Stimulated activated CD8-positive, alpha-beta memory T cell treated with anti-CD3 and anti-CD28 coated beads, Interleukin-15, amount 100 ng/mL, for 4 hours (primary cell): ENCODE data around the gene COL4A6.

Source experiments
- DNase-seq, 2 donors: peaks; one replicate each; pipeline ENCODE4 v3.0.0-alpha.2; 2020; ENCODE audit warnings: low read depth in 2 of 2

The COL4A6 gene

DNA sequence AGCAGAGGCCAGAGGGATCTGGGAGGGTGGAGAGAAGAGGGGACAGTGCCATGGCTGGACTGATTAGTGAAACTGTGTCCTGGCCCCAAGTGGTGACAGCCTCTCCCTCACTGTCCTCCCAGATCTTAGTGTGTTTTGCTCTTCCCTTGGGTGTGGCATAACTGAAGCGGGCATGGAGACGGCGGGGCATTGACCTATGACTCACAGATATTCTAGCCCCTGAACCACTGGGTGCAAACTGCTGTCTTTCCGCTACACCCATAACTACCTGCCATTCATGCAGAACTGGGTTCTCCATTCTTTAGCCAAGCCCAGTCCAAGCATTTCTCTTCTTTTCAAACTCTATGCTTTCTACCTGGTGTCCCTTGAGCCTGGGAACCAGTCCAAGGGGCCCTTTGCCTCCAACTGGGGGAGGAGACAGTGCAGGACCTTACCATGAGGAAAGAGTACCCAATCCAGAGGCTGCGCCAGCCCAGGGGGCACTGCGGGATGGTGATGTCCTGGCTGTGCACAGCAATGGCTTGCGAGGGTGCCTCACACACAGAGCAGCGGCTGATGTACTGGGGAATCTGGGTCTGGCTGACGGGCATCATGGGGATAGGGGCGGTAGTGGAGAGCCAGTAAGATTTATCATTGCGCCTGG is 279.1 kb downstream of the COL4A6 start:
- no peak for DNase-seq

DNA sequence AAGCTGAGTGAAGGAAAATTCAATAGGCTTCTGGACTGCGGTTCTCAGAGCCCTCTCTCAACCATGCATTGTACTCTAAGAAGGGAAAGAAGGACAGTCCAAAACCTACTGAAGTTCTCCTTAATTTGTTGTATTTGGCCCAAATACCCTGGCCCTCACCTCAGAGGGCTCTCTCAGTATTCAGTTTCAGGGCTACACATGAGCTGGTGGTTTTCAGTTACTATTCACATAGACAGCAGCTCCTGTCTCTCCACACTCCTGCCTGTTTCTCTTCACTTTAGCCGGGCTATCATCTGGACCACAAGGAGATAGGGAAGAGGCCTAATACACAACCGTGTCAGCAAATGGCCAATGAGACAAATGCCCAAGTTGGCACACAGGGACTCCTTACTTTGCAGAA is 280.6 kb downstream of the COL4A6 start:
- DNase-seq = no peak

DNA sequence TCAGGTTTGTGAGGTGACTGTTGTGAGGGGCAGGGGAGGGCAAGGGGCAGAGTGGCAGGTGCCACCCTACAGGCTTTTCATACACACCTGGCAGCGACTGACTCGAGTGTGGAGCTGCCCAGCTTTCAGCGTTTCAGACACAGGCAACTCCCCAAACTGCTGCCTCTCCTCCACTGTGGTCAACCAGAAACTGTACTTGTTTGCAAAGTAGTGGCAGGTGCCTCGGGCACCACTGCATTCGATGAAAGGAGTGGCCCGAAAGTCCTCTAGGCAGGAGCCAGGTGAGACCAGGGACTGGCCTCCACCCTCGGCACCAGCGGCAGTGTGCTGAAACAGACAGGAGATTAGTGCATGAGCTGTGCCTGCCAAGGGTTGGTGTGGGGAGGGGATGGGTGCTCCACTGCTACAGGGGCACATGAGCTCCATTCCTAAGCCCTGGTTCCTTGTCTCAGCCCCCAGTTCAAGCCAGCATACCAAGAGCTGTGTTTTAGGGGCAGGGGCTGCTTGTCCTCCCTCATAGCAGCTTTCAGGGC is 281.2 kb downstream of the COL4A6 start:
- DNase-seq = no peak

DNA sequence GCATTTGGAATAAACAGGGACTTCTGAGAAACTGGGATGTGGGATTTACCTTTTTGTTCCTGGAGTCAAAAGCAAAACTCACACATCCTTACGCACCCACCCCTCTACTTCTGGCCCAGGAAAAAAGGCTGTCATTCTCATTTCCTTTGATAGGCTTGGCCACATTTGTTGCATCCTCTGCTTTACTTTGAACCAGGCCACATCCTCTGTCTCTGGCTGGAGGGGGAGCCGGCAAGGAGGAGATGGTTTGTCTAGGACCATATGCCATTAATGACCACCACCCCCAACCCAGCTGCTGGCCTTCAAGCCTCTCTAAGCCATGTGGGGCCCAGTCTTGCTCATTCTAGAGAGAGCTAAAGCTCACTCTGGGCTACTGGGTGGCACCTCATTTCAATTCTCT is 282.1 kb downstream of the COL4A6 start:
- no peak for DNase-seq

DNA sequence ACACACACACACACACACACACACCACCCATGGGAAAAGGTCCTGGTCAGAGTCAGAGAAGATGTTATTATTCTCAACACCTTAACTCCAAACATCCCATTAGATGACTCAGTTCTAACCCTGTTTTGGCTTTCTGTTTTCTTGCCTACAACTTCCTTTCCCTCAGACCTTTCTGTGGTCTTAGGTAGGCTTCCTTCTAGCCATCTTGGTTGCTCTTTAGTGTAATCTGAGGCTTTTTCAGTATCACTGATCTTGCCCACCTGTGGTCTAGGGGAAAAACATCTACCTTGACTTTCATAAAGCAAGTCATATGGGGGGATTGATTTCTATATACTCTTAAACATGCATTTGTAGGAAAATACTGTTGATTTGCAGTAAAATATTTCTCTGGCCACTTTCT is 289.7 kb downstream of the COL4A6 start:
- no peak for DNase-seq

DNA sequence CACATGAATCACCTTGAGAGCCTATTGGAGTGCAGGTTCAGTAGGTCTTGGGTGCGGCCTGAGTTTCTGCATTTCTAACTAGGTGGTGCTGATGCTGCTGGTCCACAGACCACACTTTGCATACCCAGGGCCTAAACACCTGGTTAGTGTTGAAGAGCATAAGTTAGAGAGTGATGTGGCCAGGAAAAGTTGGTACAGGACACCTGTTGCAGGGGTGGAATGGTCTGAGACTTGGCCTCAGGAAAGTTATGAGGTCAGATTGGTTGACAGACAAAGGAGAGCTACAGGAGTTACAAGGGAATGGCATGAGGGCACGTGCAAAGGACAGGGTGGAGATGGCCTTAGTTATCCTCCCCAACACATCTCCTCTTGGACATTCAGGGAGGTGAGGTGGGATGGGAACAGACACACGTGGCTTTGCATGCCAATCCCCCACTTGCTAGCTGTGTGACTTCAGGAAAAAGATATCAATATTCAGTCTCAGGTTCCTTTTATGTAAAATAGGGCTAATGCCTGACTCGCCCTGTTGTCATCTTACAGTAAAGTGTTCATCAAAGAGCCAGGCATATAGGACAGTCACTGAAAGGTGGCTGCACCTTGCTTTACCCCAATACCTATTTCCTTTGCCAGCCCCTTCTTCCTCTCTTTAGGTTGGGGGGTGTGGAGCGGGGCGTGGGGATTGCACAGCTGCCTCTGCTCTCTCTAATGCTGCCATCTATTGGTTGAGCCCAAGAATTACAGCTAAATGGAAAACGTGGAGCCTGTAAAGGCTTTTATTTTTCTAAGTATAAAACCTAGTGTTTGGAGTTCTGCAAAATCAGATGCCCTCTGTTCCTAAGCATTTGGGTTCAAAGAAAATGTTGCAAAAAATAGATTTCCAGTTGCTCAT is 299.2 kb downstream of the COL4A6 start:
- DNase-seq = no peak

DNA sequence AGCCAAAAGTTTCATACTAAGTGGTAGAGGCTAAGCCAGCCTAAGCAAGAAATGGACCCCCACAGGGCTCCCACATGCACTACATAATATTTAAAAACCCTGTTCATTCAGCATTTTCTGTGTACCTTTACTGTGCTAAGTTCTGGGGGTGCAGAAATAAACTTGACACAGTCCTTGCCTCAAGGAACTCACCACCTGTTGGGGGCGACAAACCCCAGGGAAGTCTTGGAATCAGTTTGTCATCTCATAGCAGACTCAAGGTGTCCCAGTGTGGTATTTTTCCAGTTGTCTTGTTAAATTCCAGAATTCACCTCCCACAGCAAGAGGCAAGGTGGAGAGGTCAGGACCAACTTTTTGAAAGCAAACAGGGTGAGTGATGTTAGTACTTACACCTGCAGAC is 303.5 kb downstream of the COL4A6 start:
- DNase-seq = no peak

DNA sequence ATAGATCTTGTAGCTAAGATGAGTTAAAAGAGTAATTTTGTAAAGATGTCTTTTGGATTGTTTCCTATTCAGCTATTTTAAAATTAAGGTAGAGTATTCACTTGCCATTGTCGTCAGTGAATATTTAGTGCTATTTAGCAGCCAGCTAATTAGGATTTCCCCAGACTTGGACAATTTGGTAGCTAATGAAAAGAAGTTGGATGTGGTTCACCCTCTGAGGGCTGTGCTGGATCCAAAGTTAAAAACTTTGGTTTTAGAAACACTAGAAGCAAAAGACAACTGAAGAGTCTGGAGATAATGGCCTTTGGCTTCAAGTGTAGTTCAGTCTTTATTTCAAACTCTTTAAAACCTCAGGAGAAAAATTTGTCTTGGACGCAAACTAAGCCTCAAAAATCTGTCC is 305.3 kb downstream of the COL4A6 start:
- no peak for DNase-seq

DNA sequence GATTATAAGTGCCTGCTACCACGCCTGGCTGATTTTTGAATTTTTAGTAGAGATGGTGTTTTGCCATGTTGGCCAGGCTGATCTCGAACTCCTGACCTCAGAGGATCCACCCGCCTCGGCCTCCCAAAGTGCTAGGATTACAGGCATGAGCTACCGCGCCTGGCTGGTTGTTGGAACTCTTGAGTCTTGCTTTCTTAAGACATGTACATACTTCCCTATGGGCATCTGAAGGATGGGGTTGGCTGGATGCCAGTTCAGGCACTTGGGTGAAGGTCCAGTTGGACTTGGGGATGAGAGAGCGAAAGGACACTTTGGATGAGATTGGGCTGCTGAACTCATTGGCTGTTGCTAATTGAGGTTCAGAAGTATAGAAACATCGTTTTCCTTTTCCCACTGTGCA is 306.2 kb downstream of the COL4A6 start:
- DNase-seq = no peak

DNA sequence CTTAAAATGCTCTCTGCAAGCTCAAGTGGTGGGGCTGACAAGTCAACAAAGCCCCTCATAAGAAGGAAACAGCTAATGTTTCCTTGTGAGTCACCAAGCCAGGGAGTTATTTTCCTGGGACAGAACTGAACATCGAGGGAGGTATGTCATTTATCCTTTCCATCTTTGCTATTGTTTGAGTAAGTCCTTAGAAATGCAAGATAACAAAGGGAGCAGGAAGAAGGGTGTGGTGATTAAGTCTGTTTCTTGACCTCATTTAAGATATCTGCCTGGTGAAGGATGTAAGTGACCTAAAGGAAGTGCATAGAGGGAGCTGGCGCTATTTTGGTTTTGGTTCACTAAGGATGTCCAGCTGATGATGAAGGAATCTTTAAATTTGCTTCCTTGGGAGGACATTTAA is 306.8 kb downstream of the COL4A6 start:
- DNase-seq = no peak

DNA sequence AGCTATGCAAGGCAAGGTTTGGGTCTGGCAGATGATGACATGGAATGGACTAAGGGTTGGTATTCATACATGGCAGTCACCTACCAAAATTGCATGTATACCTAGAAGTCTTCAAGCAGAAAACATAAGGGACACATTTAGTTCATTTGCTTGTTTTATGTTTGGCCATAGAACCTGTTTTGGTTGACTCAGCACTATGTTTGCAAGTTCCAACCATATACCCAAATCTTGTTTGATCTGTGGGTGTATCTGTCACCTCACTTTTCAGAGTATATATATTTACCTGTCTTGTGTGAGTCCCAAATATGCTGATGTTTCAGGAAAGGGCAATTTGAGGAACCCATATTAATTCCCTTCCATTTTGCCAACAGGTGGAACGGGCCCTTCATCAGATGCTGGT is 307.3 kb downstream of the COL4A6 start:
- no peak for DNase-seq

DNA sequence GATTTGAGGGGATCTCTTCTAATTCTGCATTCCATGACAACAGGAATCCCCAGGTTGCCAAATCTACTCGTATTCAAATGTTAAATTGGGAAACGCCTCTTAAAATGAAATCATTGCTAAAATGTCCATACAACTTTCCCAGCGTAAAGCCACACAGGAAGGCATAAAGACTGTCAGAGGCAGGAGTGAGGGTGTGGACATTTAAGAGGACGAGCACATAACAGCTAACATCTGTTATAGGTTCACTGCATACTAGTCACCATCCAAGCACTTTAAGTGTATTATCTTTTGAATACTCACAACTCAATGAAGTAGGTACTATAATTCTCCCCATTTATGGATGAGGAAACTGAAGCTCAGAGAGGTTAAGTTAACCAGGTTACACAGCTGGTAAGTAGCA is 311.1 kb downstream of the COL4A6 start:
- DNase-seq = no peak

DNA sequence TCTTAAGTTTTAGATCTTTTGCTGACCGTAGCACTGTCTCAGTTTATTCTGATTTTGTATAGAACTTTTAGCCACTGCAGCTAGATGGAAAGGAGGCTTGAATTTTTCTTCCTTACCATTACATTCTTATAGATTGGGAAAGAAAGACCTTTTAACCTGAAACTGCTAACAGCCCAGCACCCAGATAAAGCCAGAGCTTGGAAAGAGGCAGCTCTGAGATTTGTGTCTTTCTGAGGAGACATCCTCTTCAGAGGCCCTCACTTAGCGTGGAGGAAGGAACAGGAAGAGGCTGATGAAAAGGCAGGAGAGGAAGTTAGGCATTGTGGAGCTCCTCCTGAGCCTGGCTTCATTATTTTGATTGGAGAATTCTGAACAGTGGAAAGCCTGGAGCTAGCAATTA is 311.6 kb downstream of the COL4A6 start:
- no peak for DNase-seq

DNA sequence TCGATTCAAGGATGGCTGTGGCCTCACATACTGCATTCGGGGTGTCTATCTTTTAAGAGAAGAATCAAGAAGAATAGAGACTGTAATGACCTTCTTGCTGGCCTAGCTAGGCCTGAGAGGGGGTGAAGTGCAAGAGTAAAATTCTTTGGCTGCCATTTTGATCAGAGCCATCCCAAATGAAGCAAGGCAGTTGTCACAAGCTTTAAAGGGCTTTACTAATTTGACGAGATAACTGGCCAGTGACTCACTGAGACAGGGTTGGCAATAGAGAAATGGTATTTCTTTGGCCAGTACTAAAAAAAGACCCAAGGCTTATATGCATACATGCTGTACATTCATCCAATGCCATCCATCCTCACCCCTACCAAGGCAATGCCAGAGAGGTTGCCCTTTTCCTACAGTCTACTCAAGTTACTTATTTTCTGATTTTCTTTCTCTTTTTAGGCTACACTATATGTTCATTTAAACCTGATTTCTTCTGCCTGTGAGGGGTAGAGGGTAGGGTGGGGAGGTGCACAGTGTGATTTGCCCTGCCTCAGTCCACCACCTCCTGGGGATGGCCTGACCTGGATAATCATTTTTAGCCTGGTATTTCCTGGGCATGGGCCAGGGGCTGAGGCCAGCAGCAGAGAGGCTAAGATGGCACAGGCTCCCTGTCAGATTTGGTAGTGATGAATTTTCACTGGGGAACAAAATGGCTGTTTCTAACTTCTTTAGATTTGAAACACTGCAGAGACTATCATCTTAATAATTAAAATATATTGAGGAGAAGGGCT is 314.4 kb downstream of the COL4A6 start:
- no peak for DNase-seq

DNA sequence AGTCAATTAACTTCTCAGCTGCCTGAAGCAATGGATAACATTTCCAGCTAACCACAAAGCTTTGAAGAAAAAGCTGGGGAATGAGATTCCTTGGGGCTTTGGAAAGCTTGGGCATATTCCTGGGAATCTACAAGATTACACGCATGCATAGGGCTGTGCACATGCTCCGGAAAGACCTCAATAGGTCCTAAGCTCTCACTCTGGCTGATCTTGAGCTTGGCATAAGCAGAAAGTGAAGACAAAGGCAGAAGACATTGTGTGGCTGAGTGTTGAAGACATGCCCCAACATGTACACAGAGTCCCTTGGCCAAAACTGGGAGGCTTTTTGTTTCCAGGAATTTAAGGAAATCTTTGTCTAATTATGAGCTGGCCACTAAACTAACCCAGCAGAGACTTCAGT is 315.5 kb downstream of the COL4A6 start:
- no peak for DNase-seq

DNA sequence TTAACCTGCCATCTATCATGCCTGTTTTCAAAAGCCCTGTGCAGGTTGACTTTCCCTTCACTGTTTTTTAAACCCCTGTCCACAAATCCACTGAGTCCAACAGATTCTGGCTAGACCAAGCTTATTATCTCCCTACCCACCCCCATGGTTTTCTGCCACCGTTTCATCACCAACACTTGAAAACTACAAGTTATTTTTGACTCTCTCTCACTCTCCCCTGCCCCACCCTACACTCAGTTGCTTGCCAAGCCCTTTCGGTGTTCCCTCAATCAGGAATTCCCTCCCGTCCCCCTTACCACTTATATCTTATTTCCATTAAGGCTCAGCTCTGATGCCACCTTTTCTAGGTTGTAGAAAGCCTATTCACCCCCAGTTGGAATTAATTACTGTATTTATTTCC is 316.9 kb downstream of the COL4A6 start:
- no peak for DNase-seq

DNA sequence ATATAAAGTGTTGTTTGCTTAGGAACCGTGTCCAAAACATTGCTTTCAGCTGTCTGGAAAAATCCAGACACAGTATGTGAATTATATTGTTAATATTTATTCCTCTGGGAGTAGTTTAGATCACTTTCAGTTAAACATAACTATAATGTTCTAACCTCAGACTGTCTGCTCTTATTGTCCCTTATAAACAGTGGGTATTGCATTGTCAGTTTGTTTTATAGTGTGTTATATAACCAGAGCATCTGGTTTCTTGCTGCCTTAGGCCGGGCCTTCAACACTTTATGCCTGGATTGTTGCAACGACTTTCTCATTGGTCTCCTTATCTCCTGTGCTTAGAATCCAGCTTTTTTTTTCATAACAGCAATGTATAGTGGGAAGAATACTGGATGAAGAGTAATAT is 320.2 kb downstream of the COL4A6 start:
- DNase-seq = no peak

DNA sequence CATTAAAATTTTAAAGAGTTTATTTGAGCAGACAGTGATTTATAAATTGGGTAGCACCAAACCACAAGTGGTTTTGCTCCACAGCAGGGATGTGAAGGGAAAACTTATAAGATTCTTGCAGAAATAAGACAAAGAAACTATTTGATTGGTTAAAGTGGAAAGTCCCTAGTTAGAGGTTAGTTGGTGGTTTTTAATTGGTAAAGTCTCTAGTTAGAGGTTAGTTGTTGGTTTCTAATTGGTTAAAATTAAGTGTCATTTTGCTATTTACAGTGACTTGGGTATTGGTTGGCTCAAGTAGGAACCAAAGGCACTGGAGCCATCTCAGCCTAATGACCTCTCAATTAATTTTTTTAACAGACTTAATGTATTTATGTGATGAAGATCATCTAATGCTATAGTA is 323.7 kb downstream of the COL4A6 start:
- no peak for DNase-seq
